Activated CD8-positive, alpha-beta T cell treated with anti-CD3 and anti-CD28 coated beads for 36 hours (primary cell): ENCODE data around the gene DHRSX. TPM values are rescaled to one million over a fixed set of nuclear protein-coding genes. Genes with fewer than 3 reads are reported as not detected.

ENCODE experiments used
- ATAC-seq: fragments of 200-7000 bp; cut with Tn5 transposase; one replicate; pipeline ENCODE4 v1.10.0; 2021; ENCODE audit warnings: mild to moderate bottlenecking, moderate library complexity
- CTCF ChIA-PET: fragments of 350-600 bp; sonication (Branson Sonifier 250); formaldehyde crosslinking; loops from one replicate; lab custom pipeline; 2021; ENCODE audit warnings: antibody characterized with exemption; lab: Charles Lee
- POLR2A ChIA-PET: fragments of 350-600 bp; sonication (Branson Sonifier 250); formaldehyde crosslinking; loops from one replicate; lab custom pipeline; 2021; ENCODE audit warnings: antibody characterized with exemption; lab: Charles Lee
- DNase-seq: peaks from one replicate; pipeline ENCODE4 v3.0.0-alpha.2; 2020
- H3K27ac Mint-ChIP-seq: one replicate; pipeline ENCODE4 v1.8.0; 2021; ENCODE audit warnings: mild to moderate bottlenecking, mixed read lengths
- H3K27me3 Mint-ChIP-seq: one replicate; pipeline ENCODE4 v1.8.0; 2021; ENCODE audit warnings: mixed read lengths
- H3K36me3 Mint-ChIP-seq: one replicate; pipeline ENCODE4 v1.8.0; 2021; ENCODE audit warnings: low read depth, mixed read lengths
- H3K4me1 Mint-ChIP-seq: one replicate; pipeline ENCODE4 v1.8.0; 2021; ENCODE audit warnings: low read depth, mixed read lengths
- H3K4me3 Mint-ChIP-seq: one replicate; pipeline ENCODE4 v1.8.0; 2021; ENCODE audit warnings: mild to moderate bottlenecking, moderate library complexity, mixed read lengths
- H3K9me3 Mint-ChIP-seq: one replicate; pipeline ENCODE4 v1.8.0; 2021; ENCODE audit warnings: mixed read lengths
- intact Hi-C: fragments of 100-400 bp; cut with micrococcal nuclease; formaldehyde crosslinking; loops from one replicate; pipeline ENCODE4 v1.10.0; 2022
- total RNA-seq, 2 experiments: library from RNA; stranded (reverse); gene quantifications; one replicate each; pipeline ENCODE4 v1.2.3, GENCODE V29; 2021
- TF ChIP-seq, protein P1 (sequence below): fragments of 200-600 bp; IDR thresholded peaks from one replicate; pipeline ENCODE4 v1.8.0; 2022; ENCODE audit warnings: antibody characterized with exemption, mild to moderate bottlenecking

DHRSX gene
- total RNA-seq, 2 experiments from 2014 or later = 19.7 to 22.0 TPM

DNA sequence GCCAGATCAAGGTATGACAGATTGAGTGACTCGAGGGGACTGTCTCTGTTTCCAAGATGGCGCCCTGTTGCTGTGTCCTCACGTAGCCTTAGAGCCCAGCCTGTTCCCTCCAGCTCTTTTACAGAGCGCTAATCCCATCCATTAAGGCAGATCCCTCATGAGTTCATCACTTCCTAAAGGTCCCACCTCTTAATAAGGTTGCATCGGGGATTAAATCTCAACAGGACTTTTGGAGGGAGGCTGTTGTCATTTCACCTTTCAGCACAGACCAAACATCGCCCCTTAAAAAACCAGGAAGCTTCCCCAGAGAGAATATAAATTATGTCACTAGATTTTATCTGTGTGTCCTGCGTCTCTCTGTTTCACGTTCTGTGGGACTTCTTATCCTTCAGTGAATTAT is 32.6 kb upstream of the DHRSX start:
- ChIA-PET POLR2A (no interaction called here), CTCF (no interaction called here)
- Mint-ChIP-seq H3K9me3 (no peaks in the 10 kb centered on the region), H3K27ac (no peak overlapping the region), H3K27me3 (peaks cover 2% of the 10 kb centered on the region), H3K36me3 (no peaks in the 10 kb centered on the region), H3K4me1 (no peaks in the 10 kb centered on the region), H3K4me3 (no peak overlapping the region)
- DNase-seq = no peak
- TF ChIP-seq, protein P1, sequence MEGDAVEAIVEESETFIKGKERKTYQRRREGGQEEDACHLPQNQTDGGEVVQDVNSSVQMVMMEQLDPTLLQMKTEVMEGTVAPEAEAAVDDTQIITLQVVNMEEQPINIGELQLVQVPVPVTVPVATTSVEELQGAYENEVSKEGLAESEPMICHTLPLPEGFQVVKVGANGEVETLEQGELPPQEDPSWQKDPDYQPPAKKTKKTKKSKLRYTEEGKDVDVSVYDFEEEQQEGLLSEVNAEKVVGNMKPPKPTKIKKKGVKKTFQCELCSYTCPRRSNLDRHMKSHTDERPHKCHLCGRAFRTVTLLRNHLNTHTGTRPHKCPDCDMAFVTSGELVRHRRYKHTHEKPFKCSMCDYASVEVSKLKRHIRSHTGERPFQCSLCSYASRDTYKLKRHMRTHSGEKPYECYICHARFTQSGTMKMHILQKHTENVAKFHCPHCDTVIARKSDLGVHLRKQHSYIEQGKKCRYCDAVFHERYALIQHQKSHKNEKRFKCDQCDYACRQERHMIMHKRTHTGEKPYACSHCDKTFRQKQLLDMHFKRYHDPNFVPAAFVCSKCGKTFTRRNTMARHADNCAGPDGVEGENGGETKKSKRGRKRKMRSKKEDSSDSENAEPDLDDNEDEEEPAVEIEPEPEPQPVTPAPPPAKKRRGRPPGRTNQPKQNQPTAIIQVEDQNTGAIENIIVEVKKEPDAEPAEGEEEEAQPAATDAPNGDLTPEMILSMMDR = no peak
- no peak for ATAC-seq
- intact Hi-C loops = no loop called here

DNA sequence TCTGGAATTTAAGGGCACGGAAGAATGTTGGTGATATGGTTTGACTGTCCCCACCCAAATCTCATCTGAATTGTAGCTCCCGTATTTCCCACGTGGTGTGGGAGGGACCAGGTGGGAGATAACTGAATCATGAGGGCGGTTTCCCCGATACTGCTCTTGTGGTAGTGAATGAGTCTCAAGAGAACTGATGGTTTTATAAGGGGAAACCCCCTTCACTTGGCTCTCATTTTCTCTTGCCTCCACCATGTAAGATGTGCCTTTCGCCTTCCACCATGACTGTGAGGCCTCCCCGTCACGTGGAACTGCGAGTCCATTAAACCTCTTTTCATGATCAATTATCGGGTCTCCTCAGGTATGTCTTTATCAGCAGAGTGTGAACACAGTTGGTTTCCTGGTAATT is 25.6 kb upstream of the DHRSX start:
- Mint-ChIP-seq H3K4me3 (no peak overlapping the region), H3K27me3 (peaks cover 8% of the 10 kb centered on the region), H3K27ac (no peak overlapping the region), H3K36me3 (no peaks in the 10 kb centered on the region), H3K9me3 (no peaks in the 10 kb centered on the region), H3K4me1 (peaks cover 1% of the 10 kb centered on the region)
- CTCF ChIA-PET = no interaction called here
- DNase-seq (no peak), ATAC-seq (no peak)
- intact Hi-C loops = no loop called here
- TF ChIP-seq, protein P1 = no peak
- POLR2A ChIA-PET = no interaction called here

- ATAC-seq (no peak), DNase-seq (no peak)
- Mint-ChIP-seq H3K4me3 (no peak overlapping the region), H3K4me1 (peaks cover 1% of the 10 kb centered on the region), H3K36me3 (no peaks in the 10 kb centered on the region), H3K9me3 (no peaks in the 10 kb centered on the region), H3K27me3 (peaks cover 8% of the 10 kb centered on the region), H3K27ac (no peak overlapping the region)
- TF ChIP-seq, protein P1 = no peak
- CTCF ChIA-PET = no interaction called here
- POLR2A ChIA-PET = no interaction called here
- intact Hi-C loops = no loop called here
Observed at GRCh38 chrX:2523911-2524310, 23.1 kb upstream of the DHRSX start.

DNA sequence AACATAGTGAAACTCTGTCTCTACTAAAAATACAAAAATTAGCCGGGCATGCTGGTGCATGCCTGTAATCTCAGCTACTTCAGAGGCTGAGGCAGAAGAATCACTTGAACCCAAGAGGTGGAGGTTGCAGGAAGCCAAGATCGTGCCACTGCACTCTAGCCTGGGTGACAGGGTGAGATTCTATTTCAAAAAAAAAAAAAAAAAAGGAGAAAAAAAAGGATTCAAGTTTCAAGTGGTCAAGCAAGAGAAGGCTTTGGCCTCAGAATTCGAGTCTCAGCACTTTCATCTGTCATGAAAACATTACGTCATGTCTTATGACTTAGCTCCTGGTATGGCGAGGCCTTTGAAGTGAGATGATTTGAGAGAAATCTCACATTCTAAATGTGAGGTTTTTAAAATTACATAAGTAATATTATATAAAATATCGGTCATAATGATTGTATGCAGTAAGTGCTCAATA is 21.2 kb upstream of the DHRSX start:
- Mint-ChIP-seq H3K36me3 (no peaks in the 10 kb centered on the region), H3K4me1 (peaks cover 4% of the 10 kb centered on the region), H3K4me3 (no peak overlapping the region), H3K27ac (no peak overlapping the region), H3K9me3 (no peaks in the 10 kb centered on the region), H3K27me3 (peaks cover 8% of the 10 kb centered on the region)
- TF ChIP-seq, protein P1 = no peak
- no peak for DNase-seq
- ATAC-seq = no peak
- CTCF ChIA-PET = no interaction called here
- intact Hi-C loops = no loop called here
- POLR2A ChIA-PET = no interaction called here

DNA sequence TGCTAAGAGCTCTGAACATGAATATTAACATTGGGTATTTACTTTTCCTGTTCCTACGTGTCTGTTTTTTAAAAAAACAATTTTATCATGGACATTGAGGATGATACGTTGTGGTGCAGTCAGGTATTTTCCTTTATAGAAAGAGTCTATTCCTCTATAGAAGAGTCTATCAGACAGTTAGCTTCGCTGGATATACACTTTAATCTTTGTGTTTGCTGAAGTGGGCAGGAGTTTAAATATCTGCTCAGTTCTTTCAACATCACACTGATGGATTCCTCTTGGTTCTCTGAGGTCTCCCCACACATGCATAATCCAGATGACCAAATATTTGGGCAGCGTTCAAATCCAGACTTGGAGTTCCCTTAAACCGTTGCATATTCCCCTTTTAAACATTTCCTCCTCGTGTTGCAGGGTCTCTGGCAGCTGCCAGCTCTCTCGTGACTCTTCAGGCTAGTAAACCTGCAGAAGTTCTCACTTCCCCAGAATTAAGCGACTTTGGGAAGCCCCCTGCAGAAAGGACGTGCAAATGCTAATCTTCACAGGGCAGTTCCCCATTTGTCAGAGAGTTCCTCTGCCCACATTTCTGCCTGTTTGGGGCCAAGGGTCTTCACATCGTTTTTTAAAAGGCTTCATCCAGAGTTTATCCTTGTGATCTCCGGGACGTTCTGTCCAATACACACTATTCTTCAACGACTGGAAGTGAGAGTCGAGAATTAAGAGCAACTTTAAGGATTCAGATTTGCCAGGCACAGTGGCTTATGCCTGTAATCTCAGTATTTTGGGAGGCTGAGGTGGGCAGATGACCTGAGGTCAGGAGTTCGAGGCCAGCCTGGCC is 20.5 kb upstream of the DHRSX start:
- DNase-seq (no peak), ATAC-seq (no peak)
- H3K4me3 Mint-ChIP-seq = no peak overlapping the region
- H3K4me1 Mint-ChIP-seq = peaks cover 6% of the 10 kb centered on the region
- TF ChIP-seq, protein P1 = no peak
- no peaks in the 10 kb centered on the region for H3K9me3 Mint-ChIP-seq
- no peak overlapping the region for H3K27ac Mint-ChIP-seq
- intact Hi-C loops = no loop called here
- peaks cover 3% of the 10 kb centered on the region for H3K27me3 Mint-ChIP-seq
- POLR2A ChIA-PET = no interaction called here
- no peaks in the 10 kb centered on the region for H3K36me3 Mint-ChIP-seq
- CTCF ChIA-PET = no interaction called here
